Measurements from ENCODE around the gene CEP97.

DNA sequence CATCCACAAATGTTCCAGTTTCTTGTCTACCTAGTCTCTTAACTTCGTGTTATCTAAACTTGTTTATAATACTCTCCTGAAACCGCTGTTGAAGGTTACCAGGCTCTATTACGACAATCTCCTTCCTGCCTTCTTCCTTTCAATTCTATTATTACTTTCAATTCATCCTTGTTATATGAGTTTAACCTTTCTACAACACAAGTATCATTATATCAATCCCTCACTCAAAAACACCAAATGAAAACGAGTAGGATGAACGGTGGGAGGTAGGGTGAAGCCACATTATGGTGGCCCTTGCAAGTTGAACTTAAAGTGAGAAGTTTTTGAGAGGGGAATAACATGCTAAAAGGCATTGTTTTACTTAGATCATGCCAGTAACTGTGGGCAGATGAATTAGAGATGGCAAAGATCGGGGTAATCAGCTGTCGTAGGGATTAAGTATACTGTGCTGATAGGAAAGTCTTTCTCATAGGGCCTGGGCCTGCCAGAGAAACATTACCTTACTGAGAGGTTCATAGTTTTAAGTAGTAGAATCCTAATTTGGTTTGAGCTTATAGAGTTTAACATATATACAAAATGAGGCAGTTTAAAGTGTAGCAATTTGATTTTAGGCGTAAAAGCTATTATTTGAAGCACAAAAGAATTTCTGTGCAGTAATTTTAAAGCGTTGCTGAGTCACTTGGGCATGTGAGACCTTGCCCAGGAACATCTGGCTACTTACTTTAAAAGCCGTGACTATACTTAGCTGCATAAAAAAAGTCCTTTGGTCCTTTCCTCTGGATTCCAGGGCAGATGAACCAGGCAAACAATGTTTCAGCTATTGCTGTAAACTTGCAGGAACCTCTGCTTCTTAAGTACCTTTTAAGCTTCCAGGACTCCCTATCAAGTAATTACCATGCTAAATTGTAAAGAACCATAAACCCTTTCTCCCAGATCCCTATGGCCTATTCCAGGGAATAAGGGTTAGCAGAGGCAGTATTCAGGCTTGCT is 3.3 kb upstream of the CEP97 start:
- TF ChIP-seq POLR2AphosphoS5 (IDR thresholded peaks at IDR 0.05; ENCODE audit: low read depth, low read length) (no peak), POLR2A (IDR thresholded peaks at IDR 0.05; ENCODE audit: low read depth, low read length) (no peak), TAF1 (IDR thresholded peaks at IDR 0.05; ENCODE audit: borderline replicate concordance, low read depth, low read length) (no peak)

All from GM12892 (cell line).